ENCODE data around the gene IQSEC3.
"Not testable (repeated sequence)": the region's sequence is repeated elsewhere in the genome, so short reads cannot be mapped to it uniquely, and the experiment has no call there.

IQSEC3 gene

DNA sequence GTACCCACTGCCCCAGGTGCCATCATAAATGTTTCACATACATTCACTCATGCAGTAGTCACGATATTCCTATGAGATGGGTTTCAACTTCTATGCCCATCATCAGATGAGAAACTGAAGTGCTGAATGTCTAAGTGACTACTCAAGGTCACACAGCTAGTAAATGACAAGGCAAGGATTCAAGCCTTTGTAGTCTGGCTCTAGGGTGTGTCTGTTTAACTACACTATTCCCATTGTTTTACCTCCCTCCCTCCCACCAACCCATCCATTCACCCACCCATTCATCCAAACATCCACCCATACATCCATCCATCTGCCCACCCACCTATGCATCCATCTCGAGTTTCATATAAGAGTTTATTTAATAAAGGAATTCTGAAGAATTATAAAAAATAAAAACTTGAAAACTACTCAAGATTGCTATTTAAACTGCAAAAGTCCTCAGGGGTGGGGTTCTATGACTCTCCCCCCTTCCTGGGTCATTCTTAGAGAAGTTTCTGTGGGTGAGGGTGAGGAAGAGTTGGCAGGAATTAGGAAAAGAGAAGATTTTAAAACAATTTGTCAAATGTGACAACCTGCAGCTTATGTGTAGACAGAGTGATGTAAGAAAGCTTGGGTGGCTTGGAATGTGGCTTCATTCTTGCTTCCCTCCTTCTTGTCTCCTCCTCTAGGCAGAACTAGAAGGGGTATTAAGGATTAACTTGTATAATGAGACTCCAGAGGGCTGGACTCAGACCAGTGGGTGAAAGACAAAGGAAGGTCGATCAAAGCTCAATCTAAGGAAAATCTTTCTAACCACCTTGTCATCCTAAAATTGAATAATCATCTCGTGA, 13.4 kb upstream of the IQSEC3 start:
- DNase-seq (ENCODE audit: low spot score): not testable (repeated sequence)

DNA sequence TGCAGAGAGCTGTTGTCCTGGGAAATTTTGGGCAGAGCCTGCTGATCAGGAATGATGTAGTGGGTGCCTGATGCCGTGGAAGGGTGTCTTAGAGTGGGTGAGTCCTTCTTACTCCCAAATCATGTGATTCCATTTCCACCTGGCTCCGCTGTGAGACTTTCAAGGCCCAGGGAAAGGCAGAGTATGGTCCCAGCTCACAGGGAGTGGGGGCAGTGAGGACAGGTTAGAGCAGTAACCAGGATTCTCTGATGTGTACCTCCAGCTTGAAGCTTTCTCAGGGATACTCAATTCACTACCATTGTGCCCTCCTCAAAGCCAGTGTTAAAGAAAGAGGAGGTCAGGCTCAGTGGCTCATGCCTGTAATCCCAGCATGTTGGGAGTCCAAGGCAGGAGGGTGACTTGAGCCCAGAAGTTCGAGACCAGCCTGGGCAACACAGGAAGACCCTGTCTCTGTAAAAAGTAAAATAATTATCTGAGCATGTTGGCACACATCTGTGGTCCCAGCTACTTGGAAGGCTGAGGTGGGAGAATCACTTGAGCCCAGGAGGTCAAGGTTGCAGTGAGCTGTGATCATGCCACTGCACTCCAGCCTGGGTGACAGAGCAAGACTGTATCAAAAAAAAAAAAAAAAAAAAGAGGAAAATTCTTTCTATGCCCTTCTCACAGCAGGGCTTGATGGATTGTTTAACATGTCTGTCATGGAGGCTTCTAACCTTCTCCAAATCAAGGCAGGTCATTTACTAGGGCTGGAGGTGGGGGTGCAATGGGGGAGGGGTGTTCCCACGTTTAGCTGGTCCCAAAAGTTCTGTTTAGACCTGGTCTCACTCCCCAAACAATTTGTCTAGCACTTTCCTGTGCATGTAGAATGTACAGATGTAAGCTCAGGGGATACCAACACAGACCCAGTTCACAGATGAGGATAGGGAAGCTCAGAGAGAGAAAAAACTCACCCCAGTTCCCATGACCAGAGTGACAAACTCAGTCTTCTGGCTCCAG, 12.5 kb upstream of the IQSEC3 start:
- DNase-seq (ENCODE audit: low spot score): no peak

DNA sequence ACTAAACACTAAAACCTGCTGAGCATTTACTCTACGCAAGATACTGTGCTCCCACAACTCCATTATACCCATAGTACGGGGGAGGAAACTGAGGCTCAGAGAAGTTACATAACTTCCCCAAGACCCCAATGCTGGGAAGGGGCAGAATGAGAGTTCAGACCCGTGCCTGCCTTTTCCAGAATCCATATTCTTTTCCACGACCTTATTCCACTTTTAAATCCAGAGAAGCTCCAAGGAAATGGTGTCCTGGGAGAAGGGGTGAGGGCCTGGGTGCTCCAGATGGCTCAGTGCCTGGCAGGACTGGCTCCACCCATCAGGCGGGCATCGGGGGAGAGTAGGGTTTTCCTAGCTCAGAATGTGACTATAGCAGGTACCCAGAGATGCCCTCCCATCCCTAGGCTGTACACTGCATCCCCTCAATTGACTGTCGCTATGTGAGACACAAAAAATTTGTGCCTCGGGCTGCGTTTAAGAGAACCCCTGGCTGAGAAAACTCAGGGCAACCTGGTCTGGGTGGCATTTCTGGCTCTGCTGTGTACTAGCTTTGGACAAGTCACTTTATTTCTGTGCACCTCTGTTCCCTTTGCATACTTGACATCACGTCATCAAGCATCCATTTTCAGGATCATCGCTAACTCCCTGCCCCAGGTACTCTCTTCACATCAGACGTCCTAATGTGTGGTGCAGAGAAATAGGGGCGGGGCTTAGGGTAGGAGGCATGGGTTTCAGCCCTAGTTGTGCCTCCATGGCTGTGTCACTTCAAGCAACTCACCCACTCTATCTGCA, 11.6 kb upstream of the IQSEC3 start:
- DNase-seq (ENCODE audit: low spot score): peak; percentile 5

DNA sequence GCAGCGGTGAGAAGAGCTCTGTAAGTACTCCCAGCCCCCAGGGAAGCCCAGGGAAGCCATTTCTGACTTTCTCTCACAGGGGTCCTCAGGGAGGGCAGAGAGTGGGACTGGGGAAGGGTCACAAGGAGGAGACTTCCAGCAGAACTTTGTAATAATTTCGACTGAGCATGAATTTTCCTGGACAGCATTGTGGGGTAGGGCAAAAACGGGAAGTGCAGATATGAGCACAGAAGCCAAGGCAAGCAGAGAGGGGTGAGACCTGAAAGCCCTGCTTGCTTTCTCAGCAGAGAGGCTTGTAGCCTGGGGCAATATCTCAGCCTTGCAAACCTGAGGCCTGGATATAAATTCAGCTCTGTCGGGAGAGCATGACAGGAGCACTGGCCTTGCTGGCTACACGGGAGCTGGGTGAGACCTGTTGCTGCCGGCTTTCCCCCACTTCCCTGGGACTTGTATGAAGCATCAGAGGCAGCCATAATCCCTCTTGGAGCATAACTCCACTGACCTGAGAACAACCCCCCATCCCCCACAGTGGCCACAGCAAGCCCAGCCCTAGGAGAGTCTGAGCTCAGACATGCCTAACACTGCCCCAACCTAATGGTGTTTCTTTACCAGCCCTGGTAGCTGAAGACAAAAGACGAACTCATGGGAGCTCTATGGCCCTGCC, 9.8 kb upstream of the IQSEC3 start:
- DNase-seq (ENCODE audit: low spot score): no peak

DNA sequence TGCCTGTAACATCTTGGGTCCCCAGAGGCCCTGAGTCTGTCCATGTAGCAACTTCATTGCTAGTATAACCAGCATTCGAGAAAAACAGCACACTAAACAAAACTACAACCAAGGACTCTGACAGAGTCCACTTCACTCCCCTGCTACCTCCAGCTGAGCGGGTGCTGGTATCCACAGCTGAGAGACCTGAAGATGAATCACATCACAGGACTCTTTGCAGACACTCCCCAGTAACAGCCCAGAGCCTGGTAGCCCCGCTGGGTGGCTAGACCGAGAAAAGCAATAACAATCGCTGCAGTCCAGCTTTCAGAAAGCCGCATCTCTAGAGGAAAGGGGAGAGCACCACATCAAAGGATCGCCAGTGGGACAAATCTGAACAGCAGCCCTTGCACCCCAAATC, 9.0 kb upstream of the IQSEC3 start:
- no peak for DNase-seq (ENCODE audit: low spot score)

DNA sequence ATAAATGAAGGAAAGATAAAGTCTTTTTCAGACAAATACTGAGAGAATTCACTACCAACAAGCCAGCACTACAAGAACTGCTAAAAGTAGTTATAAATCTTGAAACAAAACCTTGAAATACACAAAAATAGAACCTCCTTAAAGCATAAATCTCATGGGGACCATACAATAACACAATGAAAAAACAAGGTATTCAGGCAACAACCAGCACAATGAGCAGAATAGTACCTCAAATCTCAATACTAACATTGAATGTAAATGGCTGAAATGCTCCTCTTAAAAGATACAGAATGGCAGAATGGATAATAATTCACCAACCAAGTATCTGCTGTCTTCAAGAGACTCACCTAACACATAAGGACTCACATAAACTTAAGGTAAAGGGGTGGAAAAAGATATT, 7.7 kb upstream of the IQSEC3 start:
- DNase-seq (ENCODE audit: low spot score): no peak

DNA sequence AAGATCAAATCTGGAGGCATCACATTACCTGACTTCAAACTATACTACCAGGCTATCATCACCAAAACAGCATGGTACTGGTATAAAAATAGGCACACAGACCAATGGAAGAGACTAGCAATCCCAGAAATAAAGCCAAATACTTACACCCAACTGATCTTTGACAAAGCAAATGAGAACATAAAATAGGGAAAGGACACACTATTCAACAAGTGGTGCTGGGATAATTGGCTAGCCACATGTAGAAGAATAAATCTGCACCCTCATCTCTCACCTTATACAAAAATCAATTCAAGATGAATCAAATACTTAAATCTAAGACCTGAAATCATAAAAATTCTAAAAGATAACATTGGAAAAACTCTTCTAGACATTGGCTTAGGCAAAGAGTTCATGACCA, 4.7 kb upstream of the IQSEC3 start:
- DNase-seq (ENCODE audit: low spot score): not testable (repeated sequence)

DNA sequence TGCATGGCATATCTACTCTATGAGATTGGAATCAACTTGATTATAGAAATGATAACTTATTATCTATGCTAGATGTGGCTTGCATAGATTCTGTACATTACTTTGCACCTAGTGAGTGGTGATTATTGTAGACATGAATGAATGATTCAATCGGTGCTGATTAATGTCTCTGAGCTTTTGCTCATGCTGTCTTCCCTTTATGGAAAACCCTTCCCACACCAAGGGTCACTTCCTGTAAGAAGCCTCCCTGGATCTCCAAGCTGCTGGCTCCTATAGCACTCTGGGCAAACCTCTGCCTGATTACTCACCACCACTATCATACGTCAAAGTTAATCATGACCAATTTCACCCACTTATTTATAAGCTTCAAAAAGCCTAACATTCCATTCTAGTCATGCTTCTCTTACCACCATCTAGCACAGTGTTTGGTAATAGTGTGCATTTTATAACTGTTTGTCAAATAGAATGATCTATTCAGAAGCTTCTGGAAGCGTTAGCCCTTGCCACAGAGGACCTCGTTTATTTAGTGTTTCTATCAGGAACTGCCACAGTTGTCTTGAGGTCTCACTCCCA, 990 bp upstream of the IQSEC3 start:
- DNase-seq (ENCODE audit: low spot score): not testable (repeated sequence)

DNA sequence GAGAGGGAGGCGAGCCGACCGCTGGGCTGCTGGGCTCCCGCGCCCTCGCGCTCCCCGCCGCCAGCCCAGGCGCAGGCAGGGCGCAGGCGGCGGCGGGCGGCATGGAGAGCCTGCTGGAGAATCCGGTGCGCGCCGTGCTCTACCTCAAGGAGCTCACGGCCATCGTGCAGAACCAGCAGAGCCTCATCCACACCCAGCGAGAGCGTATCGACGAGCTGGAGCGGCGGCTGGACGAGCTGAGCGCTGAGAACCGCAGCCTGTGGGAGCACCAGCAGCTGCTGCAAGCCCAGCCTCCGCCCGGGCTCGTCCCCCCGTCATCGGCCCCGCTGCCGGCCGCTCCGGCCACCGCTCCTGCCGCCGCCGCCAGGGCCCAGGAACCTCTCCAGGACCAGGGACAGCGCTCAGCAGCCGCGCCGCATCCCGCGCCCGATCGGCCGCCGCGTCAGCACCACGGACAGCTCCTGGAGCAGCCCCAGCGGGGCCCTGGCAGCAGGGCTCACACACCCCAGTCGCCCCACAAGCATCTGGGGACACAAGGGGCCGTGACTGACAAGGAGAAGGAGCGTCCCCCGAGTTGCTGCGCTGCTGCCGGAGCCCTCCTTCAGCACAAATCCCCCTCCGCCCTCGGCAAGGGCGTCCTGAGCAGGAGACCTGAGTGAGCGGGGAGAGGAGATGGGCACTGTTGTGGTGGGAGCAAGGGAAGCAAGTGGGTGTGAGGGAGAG, 376 bp downstream of the IQSEC3 start:
- DNase-seq (ENCODE audit: low spot score): not testable (repeated sequence)

DNA sequence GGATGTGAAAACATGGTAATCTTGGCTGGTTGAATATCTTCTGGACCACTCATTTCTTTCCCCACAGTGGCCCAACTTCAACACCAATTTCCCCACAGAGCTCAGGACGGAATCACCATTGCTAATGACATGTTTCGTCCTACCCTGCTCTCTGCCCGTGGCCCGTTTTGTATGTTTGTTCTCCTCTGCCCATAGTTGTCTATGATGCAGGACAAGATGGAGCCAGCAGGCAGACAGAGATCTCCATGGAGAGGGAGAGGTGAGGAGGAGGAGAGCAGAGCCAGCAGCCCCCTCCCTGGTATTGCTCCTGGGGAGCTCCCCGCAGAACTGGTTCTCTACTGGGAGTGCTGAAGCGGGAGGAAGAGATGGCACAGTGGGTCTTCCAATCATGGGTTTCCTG, 3.1 kb downstream of the IQSEC3 start:
- not testable (repeated sequence) for DNase-seq (ENCODE audit: low spot score)

DNA sequence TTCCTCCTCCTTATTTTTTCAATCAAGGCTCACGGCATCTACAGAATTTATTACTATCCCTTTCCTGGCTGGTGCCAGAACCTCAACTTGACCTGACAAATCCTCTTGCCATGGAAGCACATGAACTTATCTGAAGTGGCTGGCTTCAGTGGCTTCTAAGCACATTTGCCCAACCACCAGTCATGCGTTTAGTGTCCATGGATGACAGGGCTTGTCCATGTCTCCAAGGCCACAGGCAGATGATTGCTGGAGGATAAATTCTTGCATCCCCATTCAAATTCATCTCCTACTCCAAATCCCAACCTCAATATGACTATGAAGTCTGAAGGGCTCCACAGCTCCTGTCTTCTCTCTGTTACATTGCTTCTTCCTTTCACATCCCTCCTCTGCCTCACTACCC, 4.0 kb downstream of the IQSEC3 start:
- not testable (repeated sequence) for DNase-seq (ENCODE audit: low spot score)

DNA sequence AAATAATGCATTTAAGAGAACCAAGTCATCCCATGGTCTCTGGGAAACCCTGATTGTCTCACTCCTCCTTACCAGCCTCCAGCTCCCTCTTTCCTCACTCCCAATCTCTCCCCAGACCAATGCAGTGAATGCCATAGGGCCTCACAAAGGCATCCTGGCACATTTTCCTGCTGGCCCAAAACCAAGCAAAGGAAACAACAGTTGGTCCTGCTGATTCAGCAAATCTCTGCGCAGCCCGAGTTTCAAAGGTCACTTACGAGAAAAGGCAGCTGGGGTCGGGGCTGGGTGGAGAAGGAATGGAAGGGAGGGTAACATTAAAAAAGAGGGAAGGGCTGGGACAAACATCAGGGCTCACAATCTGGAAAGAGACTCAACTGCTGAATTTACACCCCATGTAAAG, 5.5 kb downstream of the IQSEC3 start:
- DNase-seq (ENCODE audit: low spot score): not testable (repeated sequence)

DNA sequence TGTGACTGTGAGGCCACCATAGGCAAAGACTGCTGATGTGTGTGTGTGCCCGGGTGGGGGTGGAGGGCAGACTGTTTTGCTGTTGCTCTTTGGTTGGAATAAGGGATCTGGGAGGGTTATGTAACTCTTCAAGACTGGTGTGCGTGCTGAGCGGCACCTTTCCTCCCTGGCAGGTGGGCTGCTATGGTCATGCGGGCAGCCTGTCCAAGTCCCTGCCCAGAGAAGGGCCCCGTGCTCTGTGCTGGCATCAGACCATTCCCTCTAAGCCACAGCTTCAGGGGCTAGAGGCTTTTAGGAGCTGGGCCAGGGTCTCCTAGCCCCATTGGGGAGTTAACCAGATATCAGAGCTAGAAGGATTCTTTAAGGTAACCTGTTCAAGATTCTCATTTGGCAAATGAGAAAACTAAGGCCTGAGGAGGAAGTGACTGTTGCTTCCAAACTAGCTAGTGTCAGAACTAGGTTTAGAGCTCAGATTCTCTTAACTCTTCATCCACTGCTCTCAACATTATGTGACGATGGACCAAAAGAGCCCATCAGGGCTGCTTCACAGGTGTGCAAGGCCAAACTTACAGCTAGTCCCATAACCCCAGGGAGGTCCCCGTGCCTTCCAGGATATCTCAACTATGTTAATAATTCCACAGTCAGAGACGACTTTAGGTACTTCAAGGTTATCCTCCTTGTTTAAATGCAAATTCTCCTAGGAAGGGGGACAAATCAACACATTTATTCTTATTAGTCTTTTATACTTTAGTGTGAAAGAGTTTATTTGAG, 8.0 kb downstream of the IQSEC3 start:
- DNase-seq (ENCODE audit: low spot score): not testable (repeated sequence)

DNA sequence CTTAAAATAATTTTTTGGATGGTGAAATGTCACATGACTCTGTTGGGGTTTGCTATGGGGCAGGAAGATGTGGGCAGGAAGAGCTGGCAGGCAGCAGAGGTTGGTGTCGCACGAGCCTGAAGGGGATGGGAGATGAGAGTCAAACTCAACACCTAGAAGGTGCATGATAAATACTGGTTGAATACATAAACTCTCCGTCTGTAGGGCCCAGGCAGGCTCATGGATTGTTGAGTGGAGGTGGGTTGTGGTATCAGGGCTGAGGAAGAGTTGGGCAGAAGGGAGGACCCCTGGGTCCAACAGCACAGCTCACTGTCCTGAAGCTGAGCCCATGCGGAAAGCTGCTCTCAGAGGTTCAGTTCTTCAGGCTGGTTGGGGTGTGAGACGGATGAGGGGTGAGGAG, 9.0 kb downstream of the IQSEC3 start:
- DNase-seq (ENCODE audit: low spot score): not testable (repeated sequence)

DNA sequence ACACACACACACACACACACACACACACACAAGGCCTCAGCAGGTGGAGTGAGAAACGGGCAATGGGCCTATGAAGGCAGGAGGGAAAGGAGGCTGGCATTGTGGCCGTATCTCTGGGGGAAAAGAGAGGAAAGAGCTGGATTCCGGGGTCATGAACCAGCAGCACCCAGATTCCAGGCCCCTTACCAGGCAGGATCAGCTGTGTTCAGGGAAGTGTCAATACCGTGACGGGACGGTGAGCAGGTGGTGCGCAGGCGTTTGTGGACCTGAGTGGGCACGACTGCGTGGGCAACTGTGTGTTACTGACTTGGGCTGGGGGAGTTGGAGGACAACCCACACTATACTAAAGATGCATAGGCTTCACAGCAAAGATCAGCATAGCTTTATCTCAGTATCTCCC, 9.5 kb downstream of the IQSEC3 start:
- not testable (repeated sequence) for DNase-seq (ENCODE audit: low spot score)

DNA sequence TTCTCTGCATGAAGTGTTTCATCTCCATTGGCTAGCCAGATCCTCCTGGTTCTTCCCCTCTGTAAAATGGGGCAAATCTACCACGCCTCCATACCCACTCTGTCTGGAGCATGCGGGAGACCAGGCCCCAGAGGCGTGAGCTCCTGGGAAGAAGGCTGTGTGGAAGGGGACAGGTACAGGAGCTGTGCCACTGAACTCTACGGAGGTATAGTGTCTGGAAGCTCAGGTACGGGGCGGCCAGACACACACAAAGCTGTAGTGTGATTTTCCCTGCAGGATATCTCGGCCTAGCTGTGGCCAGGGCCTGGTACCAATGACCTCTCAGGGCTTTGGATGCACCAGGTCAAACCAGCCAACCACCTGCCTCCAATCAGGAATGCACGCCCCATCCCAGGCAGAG, 10.0 kb downstream of the IQSEC3 start:
- DNase-seq (ENCODE audit: low spot score): not testable (repeated sequence)

DNA sequence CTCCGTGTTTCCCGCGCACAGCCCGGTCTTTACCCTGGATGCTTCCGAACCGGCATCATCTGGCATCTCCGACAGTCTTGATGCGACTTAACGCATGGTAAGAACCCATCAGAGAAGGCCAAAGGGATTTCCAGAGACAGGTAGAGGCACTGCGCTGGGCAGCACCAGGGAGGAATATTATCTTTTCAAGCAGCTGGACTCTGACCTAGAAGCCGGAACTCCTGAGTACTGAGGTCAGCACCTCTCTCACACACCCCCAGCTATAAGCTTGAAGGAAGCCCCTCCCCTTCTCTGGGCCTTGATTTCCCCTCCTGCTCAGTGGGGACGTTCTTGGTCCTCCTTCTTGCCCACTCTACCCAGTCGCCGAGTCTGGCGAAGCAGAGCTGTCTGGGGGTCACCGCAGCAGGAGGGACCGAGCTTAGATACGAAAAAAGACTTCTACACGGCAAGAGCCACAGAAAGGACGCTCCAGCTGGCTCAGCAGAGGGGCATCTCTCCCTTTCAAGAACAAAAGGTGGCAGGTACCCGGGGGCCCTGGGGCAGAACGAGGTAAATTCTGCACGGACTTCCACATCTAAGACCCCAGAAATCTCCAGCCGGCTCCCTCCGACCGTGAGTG, 10.6 kb downstream of the IQSEC3 start:
- not testable (repeated sequence) for DNase-seq (ENCODE audit: low spot score)

DNA sequence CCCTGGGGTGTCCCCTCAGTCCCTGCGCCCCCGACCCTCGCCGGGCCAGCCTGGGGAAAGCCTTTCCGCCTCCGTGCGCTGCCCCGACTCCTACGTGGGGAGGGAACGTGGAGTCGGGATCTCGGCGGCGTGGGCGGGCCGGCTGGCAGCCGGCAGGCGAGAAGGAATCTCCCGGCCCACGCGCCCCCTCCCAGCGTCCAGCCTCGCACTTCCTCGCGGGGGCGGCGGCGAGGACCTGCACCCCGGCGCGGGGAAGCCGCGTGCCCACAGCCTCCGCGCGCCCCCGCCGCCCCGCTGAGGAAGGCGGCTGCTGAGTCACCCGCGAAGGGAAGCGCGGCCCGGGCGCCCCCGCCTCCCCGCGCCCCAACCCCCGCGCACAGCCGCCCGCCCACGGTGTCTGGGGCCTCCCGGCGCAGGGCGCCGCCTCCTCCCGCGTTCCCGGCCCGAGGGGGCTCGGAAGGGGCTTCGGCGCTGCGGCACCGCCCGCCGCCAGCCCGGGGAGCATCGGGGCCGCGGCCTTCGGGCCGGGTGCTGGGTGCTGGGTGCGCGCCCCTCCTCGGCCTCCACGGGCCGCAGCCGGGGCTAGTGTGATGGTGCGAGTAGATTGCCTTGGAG, 11.3 kb downstream of the IQSEC3 start:
- not testable (repeated sequence) for DNase-seq (ENCODE audit: low spot score)

DNA sequence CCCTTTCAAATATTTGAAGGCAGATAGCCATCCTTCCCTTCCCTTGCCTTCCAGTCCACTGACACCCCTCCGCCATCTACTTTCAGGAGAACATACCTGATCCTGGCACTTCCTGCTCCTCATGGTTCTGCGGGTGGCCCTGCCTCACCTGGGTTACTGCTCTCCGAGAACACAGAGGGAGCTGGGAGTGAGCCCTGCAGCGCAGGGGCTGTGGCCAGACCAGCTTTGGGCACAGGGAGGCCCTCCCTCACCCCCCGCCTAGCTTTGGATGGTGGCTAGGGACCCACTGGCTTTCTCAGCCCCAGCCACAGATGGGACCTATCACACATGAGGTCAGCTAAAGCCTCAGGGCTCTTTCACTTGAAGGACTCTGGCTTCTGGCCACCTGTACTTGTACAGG, 12.4 kb downstream of the IQSEC3 start:
- DNase-seq (ENCODE audit: low spot score): no peak
